Measurements from ENCODE around the gene CHST9.

Gene CHST9

DNA sequence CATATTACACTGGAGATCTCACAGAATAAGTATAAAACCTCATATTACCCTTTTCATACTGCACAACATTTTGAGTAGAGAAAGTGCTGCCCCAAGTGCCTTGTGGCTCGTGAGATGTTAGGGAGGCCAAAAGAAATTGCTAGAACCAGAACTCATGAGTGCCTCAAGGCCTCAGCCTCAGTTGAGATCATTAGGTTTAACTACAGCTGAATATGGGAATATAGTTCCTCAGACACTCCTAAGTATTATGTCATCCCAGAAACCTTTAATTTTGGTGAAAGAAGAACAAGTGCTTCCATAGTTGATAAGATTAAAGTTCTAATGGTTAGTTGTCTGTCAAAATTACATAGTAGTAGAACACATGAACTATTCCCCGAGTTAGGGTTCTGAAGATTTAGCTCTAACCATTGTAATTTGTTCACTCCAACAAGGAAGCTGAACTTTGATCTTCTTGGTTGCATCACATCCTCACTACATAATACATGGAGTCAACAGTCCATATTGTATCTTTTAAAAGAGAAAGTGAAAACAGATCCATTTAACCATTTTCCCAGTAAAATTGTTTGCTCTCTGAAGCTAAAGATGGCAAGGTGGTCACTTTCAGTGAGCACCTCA is 310.0 kb downstream of the CHST9 start:
- no peak for TF ChIP-seq ZFX (IDR thresholded peaks at IDR 0.05; ENCODE audit: borderline replicate concordance)
- TF ChIP-seq, protein P1, sequence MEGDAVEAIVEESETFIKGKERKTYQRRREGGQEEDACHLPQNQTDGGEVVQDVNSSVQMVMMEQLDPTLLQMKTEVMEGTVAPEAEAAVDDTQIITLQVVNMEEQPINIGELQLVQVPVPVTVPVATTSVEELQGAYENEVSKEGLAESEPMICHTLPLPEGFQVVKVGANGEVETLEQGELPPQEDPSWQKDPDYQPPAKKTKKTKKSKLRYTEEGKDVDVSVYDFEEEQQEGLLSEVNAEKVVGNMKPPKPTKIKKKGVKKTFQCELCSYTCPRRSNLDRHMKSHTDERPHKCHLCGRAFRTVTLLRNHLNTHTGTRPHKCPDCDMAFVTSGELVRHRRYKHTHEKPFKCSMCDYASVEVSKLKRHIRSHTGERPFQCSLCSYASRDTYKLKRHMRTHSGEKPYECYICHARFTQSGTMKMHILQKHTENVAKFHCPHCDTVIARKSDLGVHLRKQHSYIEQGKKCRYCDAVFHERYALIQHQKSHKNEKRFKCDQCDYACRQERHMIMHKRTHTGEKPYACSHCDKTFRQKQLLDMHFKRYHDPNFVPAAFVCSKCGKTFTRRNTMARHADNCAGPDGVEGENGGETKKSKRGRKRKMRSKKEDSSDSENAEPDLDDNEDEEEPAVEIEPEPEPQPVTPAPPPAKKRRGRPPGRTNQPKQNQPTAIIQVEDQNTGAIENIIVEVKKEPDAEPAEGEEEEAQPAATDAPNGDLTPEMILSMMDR (IDR thresholded peaks at IDR 0.05), result no peak
- H3K27ac ChIP-seq, result no peak overlapping the region

DNA sequence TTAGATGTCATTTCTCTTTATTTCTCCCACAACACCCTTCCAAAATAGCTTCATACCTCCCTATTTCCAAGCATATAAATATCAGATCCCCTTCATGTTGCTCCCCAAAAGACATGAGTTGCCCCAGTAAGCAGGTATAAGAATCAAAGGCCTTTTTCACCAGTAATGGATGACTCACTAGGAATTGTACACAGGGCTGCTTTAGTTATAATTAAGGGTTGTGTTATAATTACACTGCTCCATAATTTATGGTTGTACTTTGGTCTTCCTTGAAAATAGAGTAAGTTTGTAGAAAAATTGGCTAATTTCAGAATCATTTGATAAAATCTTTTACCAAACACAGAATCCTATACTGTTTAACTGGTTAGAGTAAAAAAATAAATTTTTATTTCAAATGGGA is 310.8 kb downstream of the CHST9 start:
- TF ChIP-seq, protein P1 (IDR thresholded peaks at IDR 0.05), result no peak
- TF ChIP-seq ZFX (IDR thresholded peaks at IDR 0.05; ENCODE audit: borderline replicate concordance), result no peak
- H3K27ac ChIP-seq, result no peak overlapping the region

DNA sequence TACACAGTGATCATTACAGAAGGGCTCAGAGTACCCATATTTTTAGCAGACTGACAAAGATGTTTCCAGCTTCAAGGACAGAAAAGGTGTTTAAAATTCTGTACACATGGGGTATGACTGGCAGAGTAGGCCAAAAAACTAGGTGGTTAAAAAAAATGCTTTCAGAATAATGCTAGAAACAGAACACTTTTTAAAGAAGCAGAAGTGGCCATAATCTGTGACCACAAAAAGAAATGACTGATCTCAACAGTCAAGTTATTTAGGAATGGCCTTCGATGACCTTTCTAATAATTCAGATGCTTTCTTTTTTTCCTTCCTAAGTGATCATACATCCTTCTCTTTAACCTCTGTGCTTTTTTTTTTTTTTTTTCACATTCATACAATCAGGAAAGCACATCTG is 315.5 kb downstream of the CHST9 start:
- TF ChIP-seq, protein P1 (IDR thresholded peaks at IDR 0.05), result no peak
- TF ChIP-seq ZFX (IDR thresholded peaks at IDR 0.05; ENCODE audit: borderline replicate concordance), result no peak
- H3K27ac ChIP-seq, result no peak overlapping the region

DNA sequence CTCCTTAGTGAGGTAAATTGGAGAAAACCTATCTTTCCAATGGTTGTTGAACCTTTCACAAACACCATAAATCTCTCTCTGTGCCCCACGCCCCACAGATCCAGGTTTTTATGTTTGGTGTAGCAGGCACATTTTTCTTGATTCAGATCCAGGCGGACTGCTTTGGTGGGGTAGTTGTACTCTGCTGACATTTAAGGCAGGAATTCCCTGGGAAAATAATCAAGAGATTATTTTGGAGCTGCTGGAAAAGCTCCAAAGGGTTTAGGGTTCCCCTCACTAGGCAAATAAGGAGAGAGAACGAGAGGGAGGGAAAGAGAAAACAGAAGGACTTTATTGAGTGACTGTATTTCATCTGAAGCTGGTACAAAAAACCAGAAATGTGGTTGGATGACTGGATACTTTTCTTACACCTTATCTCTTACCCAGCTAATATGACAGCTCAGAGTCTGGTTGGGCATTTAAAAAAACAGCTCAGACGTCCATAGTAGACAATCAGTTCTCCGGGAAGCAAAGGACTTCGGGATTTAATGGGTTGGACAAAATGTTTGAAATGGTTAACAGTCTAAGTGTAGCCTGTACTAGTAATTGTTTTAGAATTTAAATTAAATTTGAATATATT is 316.0 kb downstream of the CHST9 start:
- no peak overlapping the region for H3K27ac ChIP-seq
- no peak for TF ChIP-seq ZFX (IDR thresholded peaks at IDR 0.05; ENCODE audit: borderline replicate concordance)
- TF ChIP-seq, protein P1 (IDR thresholded peaks at IDR 0.05), result no peak

DNA sequence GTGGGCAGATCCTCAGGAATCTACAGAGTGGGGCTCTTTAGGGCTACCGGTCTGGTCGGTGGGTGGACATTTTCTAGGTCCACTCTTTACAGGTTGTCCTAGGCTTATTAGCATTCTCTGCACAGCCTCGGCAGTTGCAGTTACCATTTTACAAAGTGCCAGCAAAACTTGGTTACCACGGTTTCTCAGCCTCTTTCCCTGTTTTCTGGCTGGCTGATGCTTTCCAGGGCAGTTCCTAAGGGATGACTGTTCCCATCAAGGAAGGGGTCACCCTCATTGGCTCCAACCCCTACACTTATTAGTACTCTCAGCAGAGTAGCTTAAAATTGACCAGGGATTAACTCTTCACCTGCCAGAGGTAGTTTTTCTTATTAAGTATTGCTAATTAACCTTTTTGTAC is 317.6 kb downstream of the CHST9 start:
- no peak for TF ChIP-seq ZFX (IDR thresholded peaks at IDR 0.05; ENCODE audit: borderline replicate concordance)
- TF ChIP-seq, protein P1 (IDR thresholded peaks at IDR 0.05), result no peak
- no peak overlapping the region for H3K27ac ChIP-seq

DNA sequence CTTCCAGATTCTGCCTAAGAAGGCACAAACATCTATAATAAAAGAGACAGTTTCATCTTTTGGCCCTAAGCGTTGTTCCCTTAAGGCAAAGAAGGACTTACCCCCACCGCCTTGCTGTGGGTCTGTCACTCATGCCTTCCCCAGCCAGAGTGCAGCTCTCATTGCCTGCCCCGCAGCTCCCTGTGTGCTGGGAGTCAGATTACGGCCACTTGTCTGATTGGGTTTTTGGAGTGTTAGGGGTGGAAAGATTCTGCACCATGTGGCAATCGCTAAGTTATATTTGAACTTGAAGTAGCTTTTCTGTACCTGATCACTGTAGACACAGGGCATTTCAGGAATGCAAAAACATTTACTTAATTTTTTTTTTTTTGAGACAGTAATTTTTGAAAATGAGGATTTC is 319.6 kb downstream of the CHST9 start, which contains the start of gene AQP4:
AQP4 (minus strand) TSS at position 151 of the 400 bp plus-strand sequence; CDS start at position 133, 18 bp downstream.
- TF ChIP-seq, protein P1 (IDR thresholded peaks at IDR 0.05), result no peak
- no peak for TF ChIP-seq ZFX (IDR thresholded peaks at IDR 0.05; ENCODE audit: borderline replicate concordance)
- no peak within 1 kb of the TSS for H3K27ac ChIP-seq

DNA sequence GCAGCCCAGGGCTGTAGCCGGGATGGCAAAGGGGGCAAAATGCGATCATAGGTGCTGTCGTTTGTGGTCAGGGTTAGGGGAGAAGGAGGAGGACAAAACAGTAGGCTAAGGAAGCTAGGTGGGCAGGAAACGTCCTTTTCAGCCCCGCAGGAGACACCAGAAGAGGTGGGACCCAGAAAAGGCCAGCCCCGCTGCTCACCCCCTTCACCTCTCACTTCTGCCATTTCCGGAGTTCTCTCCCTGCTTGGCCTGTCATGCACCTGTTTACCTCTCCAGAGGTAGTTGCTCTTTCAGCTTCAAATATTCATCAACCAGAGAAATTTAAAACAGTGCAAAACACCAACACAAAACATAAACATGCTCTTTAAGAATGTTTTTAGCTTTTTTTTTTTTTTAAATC is 320.4 kb downstream of the CHST9 start:
- no peak for TF ChIP-seq ZFX (IDR thresholded peaks at IDR 0.05; ENCODE audit: borderline replicate concordance)
- TF ChIP-seq, protein P1 (IDR thresholded peaks at IDR 0.05), result no peak
- H3K27ac ChIP-seq, result no peak overlapping the region

All from 22Rv1 (cell line).